Measurements from ENCODE around the gene WDR7. TPM values are rescaled to one million over a fixed set of nuclear protein-coding genes. Genes with fewer than 3 reads are reported as not detected.

Gene WDR7
- total and polyA plus RNA-seq, 2 experiments from 2014 or later: 7.0 to 14.8 TPM

DNA sequence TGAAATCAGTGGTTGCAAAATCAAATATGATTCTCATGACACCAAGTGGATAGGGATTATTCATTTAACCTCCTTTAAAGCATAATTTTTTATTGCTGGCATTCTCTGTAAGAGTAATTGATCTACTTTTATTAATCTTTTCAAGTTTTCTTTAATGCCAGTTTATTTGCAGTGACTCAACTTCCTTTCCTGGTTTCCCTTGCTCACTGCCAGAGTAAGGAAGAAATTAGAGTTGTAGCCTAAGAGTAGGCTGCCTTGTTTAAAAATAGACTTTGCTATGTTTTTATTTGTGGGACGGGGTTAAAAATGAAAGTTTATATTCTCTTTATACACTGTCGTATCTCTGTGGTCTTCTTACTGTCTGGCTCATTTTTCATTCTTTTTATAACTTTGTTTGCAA is 148.6 kb downstream of the WDR7 start:
- Histone ChIP-seq H3K4me3 (no peak overlapping the region), H3K36me3 (ENCODE audit: insufficient read depth) (no peaks in the 10 kb centered on the region), H3K79me2 (replicated peaks; ENCODE audit: insufficient read depth) (no peaks in the 10 kb centered on the region), H4K20me1 (replicated peaks; ENCODE audit: insufficient read depth) (no peaks in the 10 kb centered on the region), H3K4me2 (no peak overlapping the region), H2AFZ (no peak overlapping the region), H3K4me1 (ENCODE audit: insufficient read depth) (no peaks in the 10 kb centered on the region), H3K27ac (ENCODE audit: low read depth) (no peak overlapping the region), H3K27me3 (ENCODE audit: insufficient read depth) (no peaks in the 10 kb centered on the region), H3F3A (replicated peaks; ENCODE audit: low read depth) (no peaks in the 10 kb centered on the region), H3K9me2 (ENCODE audit: insufficient read depth) (no peaks in the 10 kb centered on the region)
- no peaks in the 10 kb centered on the region for H3K4me1 Mint-ChIP-seq
- H3K36me3 Mint-ChIP-seq (ENCODE audit: low read depth): no peaks in the 10 kb centered on the region
- no peak overlapping the region for H3K4me3 Mint-ChIP-seq
- ATAC-seq (no peak), DNase-seq (ENCODE audit: low spot score) (no peak)
- TF ChIP-seq ZNF114 (CRISPR knock-in tag; IDR thresholded peaks at IDR 0.05): no peak
- no peak for TF ChIP-seq POLR2AphosphoS5 (IDR thresholded peaks at IDR 0.05; ENCODE audit: low read depth)
- TF ChIP-seq CREB1 (CRISPR knock-in tag; IDR thresholded peaks at IDR 0.05; ENCODE audit: low read depth): no peak
- TF ChIP-seq ZNF331 (CRISPR knock-in tag; IDR thresholded peaks at IDR 0.05; ENCODE audit: low read depth): no peak
- no peak for TF ChIP-seq JUNB (IDR thresholded peaks at IDR 0.05; ENCODE audit: unreplicated experiment)
- TF ChIP-seq NANOG (IDR thresholded peaks at IDR 0.05; ENCODE audit: borderline replicate concordance): no peak
- TF ChIP-seq, protein P1, sequence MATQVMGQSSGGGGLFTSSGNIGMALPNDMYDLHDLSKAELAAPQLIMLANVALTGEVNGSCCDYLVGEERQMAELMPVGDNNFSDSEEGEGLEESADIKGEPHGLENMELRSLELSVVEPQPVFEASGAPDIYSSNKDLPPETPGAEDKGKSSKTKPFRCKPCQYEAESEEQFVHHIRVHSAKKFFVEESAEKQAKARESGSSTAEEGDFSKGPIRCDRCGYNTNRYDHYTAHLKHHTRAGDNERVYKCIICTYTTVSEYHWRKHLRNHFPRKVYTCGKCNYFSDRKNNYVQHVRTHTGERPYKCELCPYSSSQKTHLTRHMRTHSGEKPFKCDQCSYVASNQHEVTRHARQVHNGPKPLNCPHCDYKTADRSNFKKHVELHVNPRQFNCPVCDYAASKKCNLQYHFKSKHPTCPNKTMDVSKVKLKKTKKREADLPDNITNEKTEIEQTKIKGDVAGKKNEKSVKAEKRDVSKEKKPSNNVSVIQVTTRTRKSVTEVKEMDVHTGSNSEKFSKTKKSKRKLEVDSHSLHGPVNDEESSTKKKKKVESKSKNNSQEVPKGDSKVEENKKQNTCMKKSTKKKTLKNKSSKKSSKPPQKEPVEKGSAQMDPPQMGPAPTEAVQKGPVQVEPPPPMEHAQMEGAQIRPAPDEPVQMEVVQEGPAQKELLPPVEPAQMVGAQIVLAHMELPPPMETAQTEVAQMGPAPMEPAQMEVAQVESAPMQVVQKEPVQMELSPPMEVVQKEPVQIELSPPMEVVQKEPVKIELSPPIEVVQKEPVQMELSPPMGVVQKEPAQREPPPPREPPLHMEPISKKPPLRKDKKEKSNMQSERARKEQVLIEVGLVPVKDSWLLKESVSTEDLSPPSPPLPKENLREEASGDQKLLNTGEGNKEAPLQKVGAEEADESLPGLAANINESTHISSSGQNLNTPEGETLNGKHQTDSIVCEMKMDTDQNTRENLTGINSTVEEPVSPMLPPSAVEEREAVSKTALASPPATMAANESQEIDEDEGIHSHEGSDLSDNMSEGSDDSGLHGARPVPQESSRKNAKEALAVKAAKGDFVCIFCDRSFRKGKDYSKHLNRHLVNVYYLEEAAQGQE (IDR thresholded peaks at IDR 0.05; ENCODE audit: unreplicated experiment): no peak
- no peak for TF ChIP-seq EZH2phosphoT487 (IDR thresholded peaks at IDR 0.05; ENCODE audit: unreplicated experiment)
- TF ChIP-seq STAT1 (IDR thresholded peaks at IDR 0.05; ENCODE audit: unreplicated experiment): no peak
- TF ChIP-seq, protein P2, sequence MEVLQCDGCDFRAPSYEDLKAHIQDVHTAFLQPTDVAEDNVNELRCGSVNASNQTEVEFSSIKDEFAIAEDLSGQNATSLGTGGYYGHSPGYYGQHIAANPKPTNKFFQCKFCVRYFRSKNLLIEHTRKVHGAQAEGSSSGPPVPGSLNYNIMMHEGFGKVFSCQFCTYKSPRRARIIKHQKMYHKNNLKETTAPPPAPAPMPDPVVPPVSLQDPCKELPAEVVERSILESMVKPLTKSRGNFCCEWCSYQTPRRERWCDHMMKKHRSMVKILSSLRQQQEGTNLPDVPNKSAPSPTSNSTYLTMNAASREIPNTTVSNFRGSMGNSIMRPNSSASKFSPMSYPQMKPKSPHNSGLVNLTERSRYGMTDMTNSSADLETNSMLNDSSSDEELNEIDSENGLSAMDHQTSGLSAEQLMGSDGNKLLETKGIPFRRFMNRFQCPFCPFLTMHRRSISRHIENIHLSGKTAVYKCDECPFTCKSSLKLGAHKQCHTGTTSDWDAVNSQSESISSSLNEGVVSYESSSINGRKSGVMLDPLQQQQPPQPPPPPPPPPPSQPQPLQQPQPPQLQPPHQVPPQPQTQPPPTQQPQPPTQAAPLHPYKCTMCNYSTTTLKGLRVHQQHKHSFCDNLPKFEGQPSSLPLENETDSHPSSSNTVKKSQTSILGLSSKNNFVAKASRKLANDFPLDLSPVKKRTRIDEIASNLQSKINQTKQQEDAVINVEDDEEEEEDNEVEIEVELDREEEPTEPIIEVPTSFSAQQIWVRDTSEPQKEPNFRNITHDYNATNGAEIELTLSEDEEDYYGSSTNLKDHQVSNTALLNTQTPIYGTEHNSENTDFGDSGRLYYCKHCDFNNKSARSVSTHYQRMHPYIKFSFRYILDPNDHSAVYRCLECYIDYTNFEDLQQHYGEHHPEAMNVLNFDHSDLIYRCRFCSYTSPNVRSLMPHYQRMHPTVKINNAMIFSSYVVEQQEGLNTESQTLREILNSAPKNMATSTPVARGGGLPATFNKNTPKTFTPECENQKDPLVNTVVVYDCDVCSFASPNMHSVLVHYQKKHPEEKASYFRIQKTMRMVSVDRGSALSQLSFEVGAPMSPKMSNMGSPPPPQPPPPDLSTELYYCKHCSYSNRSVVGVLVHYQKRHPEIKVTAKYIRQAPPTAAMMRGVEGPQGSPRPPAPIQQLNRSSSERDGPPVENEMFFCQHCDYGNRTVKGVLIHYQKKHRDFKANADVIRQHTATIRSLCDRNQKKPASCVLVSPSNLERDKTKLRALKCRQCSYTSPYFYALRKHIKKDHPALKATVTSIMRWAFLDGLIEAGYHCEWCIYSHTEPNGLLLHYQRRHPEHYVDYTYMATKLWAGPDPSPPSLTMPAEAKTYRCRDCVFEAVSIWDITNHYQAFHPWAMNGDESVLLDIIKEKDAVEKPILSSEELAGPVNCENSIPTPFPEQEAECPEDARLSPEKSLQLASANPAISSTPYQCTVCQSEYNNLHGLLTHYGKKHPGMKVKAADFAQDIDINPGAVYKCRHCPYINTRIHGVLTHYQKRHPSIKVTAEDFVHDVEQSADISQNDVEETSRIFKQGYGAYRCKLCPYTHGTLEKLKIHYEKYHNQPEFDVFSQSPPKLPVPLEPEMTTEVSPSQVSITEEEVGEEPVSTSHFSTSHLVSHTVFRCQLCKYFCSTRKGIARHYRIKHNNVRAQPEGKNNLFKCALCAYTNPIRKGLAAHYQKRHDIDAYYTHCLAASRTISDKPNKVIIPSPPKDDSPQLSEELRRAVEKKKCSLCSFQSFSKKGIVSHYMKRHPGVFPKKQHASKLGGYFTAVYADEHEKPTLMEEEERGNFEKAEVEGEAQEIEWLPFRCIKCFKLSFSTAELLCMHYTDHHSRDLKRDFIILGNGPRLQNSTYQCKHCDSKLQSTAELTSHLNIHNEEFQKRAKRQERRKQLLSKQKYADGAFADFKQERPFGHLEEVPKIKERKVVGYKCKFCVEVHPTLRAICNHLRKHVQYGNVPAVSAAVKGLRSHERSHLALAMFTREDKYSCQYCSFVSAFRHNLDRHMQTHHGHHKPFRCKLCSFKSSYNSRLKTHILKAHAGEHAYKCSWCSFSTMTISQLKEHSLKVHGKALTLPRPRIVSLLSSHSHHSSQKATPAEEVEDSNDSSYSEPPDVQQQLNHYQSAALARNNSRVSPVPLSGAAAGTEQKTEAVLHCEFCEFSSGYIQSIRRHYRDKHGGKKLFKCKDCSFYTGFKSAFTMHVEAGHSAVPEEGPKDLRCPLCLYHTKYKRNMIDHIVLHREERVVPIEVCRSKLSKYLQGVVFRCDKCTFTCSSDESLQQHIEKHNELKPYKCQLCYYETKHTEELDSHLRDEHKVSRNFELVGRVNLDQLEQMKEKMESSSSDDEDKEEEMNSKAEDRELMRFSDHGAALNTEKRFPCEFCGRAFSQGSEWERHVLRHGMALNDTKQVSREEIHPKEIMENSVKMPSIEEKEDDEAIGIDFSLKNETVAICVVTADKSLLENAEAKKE (CRISPR knock-in tag; IDR thresholded peaks at IDR 0.05): no peak
- TF ChIP-seq, protein P3, sequence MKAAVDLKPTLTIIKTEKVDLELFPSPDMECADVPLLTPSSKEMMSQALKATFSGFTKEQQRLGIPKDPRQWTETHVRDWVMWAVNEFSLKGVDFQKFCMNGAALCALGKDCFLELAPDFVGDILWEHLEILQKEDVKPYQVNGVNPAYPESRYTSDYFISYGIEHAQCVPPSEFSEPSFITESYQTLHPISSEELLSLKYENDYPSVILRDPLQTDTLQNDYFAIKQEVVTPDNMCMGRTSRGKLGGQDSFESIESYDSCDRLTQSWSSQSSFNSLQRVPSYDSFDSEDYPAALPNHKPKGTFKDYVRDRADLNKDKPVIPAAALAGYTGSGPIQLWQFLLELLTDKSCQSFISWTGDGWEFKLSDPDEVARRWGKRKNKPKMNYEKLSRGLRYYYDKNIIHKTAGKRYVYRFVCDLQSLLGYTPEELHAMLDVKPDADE (IDR thresholded peaks at IDR 0.05): no peak
- TF ChIP-seq, protein P4, sequence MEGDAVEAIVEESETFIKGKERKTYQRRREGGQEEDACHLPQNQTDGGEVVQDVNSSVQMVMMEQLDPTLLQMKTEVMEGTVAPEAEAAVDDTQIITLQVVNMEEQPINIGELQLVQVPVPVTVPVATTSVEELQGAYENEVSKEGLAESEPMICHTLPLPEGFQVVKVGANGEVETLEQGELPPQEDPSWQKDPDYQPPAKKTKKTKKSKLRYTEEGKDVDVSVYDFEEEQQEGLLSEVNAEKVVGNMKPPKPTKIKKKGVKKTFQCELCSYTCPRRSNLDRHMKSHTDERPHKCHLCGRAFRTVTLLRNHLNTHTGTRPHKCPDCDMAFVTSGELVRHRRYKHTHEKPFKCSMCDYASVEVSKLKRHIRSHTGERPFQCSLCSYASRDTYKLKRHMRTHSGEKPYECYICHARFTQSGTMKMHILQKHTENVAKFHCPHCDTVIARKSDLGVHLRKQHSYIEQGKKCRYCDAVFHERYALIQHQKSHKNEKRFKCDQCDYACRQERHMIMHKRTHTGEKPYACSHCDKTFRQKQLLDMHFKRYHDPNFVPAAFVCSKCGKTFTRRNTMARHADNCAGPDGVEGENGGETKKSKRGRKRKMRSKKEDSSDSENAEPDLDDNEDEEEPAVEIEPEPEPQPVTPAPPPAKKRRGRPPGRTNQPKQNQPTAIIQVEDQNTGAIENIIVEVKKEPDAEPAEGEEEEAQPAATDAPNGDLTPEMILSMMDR (conservative IDR thresholded peaks at IDR 0.05; ENCODE audit: low read depth in 2 of 2): no peak
- TF ChIP-seq EZH2 (IDR thresholded peaks at IDR 0.05; ENCODE audit: low read depth, unreplicated experiment): no peak
- no peak overlapping the region for H3K27ac Mint-ChIP-seq
- H3K9me3 Mint-ChIP-seq: no peaks in the 10 kb centered on the region
- H3K27me3 Mint-ChIP-seq (ENCODE audit: insufficient read depth, low read depth, poor library complexity): no peaks in the 10 kb centered on the region
